GM12878 (cell line): ENCODE data around the gene CLEC16A. TPM values are rescaled to one million over a fixed set of nuclear protein-coding genes. Genes with fewer than 3 reads are reported as not detected.
A peak's percentile ranks its signal among the peaks of the same experiment; 100 is the strongest.

Source experiments
- ATF3 ChIP-seq: IDR thresholded peaks from 2 replicates; pipeline ENCODE4 v1.6.1; 2011; ENCODE audit warnings: low read depth, mild to moderate bottlenecking, low read length, moderate library complexity, borderline replicate concordance; ENCODE audit errors: extremely low read depth
- CBX5 ChIP-seq: sonication (generic); IDR thresholded peaks from 2 replicates; pipeline ENCODE4 v1.6.1; 2016; ENCODE audit warnings: low read depth, moderate library complexity, mild to moderate bottlenecking, inconsistent platforms
- E4F1 ChIP-seq: fragments of 450-650 bp; IDR thresholded peaks from 2 replicates; pipeline ENCODE4 v1.6.1; 2018; ENCODE audit warnings: borderline replicate concordance, mild to moderate bottlenecking; ENCODE audit not compliant: partially characterized antibody
- EZH2 ChIP-seq: IDR thresholded peaks from 2 replicates; pipeline ENCODE4 v1.6.1; 2012; ENCODE audit warnings: low read depth, mild to moderate bottlenecking, control low read depth, inconsistent platforms, low read length, borderline replicate concordance; ENCODE audit not compliant: control insufficient read depth
- IRF4 ChIP-seq: IDR thresholded peaks from 2 replicates; pipeline ENCODE4 v1.6.1; 2011; ENCODE audit warnings: low read depth, low read length
- JUNB ChIP-seq: IDR thresholded peaks from 2 replicates; pipeline ENCODE4 v1.6.1; 2016; ENCODE audit warnings: antibody characterized with exemption, mild to moderate bottlenecking
- MEF2A ChIP-seq: IDR thresholded peaks from 2 replicates; pipeline ENCODE4 v1.6.1; 2011; ENCODE audit warnings: low read depth, mild to moderate bottlenecking, low read length, moderate library complexity; ENCODE audit not compliant: insufficient read depth
- NKRF ChIP-seq: fragments of 450-650 bp; conservative IDR thresholded peaks from 2 replicates; pipeline ENCODE4 v1.6.1; 2017; ENCODE audit warnings: mild to moderate bottlenecking, moderate library complexity
- NR2F1 ChIP-seq: fragments of 450-650 bp; conservative IDR thresholded peaks from 2 replicates; pipeline ENCODE4 v1.6.1; 2017; ENCODE audit warnings: mild to moderate bottlenecking
- PAX5 ChIP-seq: IDR thresholded peaks from 2 replicates; pipeline ENCODE4 v1.6.1; 2011; ENCODE audit warnings: low read depth, low read length, borderline replicate concordance
- POLR2A ChIP-seq: IDR thresholded peaks from 2 replicates; pipeline ENCODE4 v1.6.1; 2011; ENCODE audit warnings: low read depth, mild to moderate bottlenecking, low read length
- POLR2AphosphoS2 ChIP-seq: IDR thresholded peaks from 2 replicates; pipeline ENCODE4 v1.6.1; 2011; ENCODE audit warnings: low read depth, mild to moderate bottlenecking, low read length, improper control_type of control experiment, moderate library complexity
- POLR2AphosphoS5 ChIP-seq: IDR thresholded peaks from 2 replicates; pipeline ENCODE4 v1.6.1; 2011; ENCODE audit warnings: mild to moderate bottlenecking, low read length, inconsistent platforms
- RBBP5 ChIP-seq: fragments of 200-600 bp; sonication (generic); conservative IDR thresholded peaks from 2 replicates; pipeline ENCODE4 v1.6.1; 2016
- SMAD1 ChIP-seq: fragments of 450-650 bp; IDR thresholded peaks from 2 replicates; pipeline ENCODE4 v1.6.1; 2018; ENCODE audit warnings: mild to moderate bottlenecking, low read depth; ENCODE audit not compliant: partially characterized antibody
- SMARCA5 ChIP-seq: fragments of 450-650 bp; IDR thresholded peaks from 2 replicates; pipeline ENCODE4 v1.6.1; 2017; ENCODE audit warnings: mild to moderate bottlenecking
- SPI1 ChIP-seq: IDR thresholded peaks from 2 replicates; pipeline ENCODE4 v1.6.1; 2011; ENCODE audit warnings: low read depth, mild to moderate bottlenecking, low read length, moderate library complexity, borderline replicate concordance; ENCODE audit not compliant: insufficient read depth
- SUPT20H ChIP-seq: IDR thresholded peaks from 2 replicates; pipeline ENCODE4 v1.6.1; 2011; ENCODE audit warnings: low read depth, mild to moderate bottlenecking, low read length, moderate library complexity, borderline replicate concordance; ENCODE audit not compliant: control insufficient read depth
- USF2 ChIP-seq: IDR thresholded peaks from 2 replicates; pipeline ENCODE4 v1.6.1; 2011; ENCODE audit warnings: low read depth, low read length, improper control_type of control experiment, borderline replicate concordance
- ZBTB4 ChIP-seq: fragments of 450-650 bp; formaldehyde crosslinking; IDR thresholded peaks from 2 replicates; pipeline ENCODE4 v1.4.0; 2022; ENCODE audit warnings: mild to moderate bottlenecking, moderate library complexity
- ZNF274 ChIP-seq: IDR thresholded peaks from one replicate; pipeline ENCODE4 v1.8.0; 2011; ENCODE audit not compliant: insufficient read length, insufficient read depth
- polyA plus RNA-seq, 11 experiments: library from polyadenylated mRNA; depleted of rRNA in 4 of 11; unstranded in 6 of 11; stranded (reverse) in 5 of 11; fragments of >200 nt; fragmentation: Nextera tagmentation in 4 of 11; fragmentation: Illumina TruSeq in 1 of 11; extraction: Ambion mirVana in 4 of 11; extraction: Trizol in 1 of 11; gene quantifications; 1 replicate in 1 of 11; 2 replicates in 10 of 11; pipeline versions ENCODE4 v1.2.1 to v1.2.3, GENCODE V29; 2011 to 2016; ENCODE audit warnings: inconsistent platforms in 2 of 11, missing spikeins in 2 of 11, low read depth in 1 of 11
- total RNA-seq, 4 experiments: library from RNA; depleted of rRNA in 3 of 4; stranded (reverse); fragments of >200 nt in 3 of 4; fragmentation: Illumina TruSeq in 1 of 4; extraction: Trizol in 1 of 4; gene quantifications; 2 replicates each; pipeline versions ENCODE4 v1.2.1 to v1.2.3, GENCODE V29; 2013 to 2021

Gene CLEC16A
- total and polyA plus RNA-seq, 10 of the 15 experiments (the other 5 are each of a cell fraction or from before 2014, with no cell fraction given): 1.5 to 28.8 (median 19.2) TPM

GRCh38 chr16:11105038-11105903 is 160.9 kb downstream of the CLEC16A start (continued):
- TF ChIP-seq ATF3 (no peak), CBX5 (no peak), SPI1 (no peak; the same call in 1 of the 2 replicates), POLR2A (peak; percentile 69), ZNF274 (no peak), PAX5 (peak; percentile 37; the same call in 1 of the 2 replicates), MEF2A (no peak), ZBTB4 (CRISPR knock-in tag) (no peak), E4F1 (no peak), RBBP5 (no peak), NKRF (no peak), POLR2AphosphoS2 (no peak), SMARCA5 (no peak), EZH2 (no peak), NR2F1 (peak; percentile 9; the same call in 1 of the 2 replicates), JUNB (peak; percentile 8; the same call in 1 of the 2 replicates), POLR2AphosphoS5 (peak; percentile 74), SMAD1 (peak; percentile 49), USF2 (no peak), SUPT20H (no peak), IRF4 (no peak)
